HEK293 (cell line): Measurements from ENCODE around the gene CCDC43.

Experiments
- CTCF ChIA-PET: fragments of 350-600 bp; formaldehyde crosslinking; extraction: SDS; loops from one replicate; lab custom pipeline; 2021; ENCODE audit warnings: antibody characterized with exemption; lab: Yijun Ruan, JAX
- POLR2A ChIA-PET: fragments of 300-600 bp; formaldehyde crosslinking; extraction: SDS; loops from one replicate; lab custom pipeline; 2020; ENCODE audit warnings: antibody characterized with exemption, inconsistent platforms; lab: Yijun Ruan, JAX
- H3K27ac ChIP-seq: fragments of 200-500 bp; sonication (Bioruptor generic); 2 replicates; pipeline ENCODE4 v1.5.1; 2014; ENCODE audit warnings: low read depth, low read length, control low read depth, inconsistent platforms; ENCODE audit errors: extremely low read depth
- H3K36me3 ChIP-seq, 2 experiments: fragments of 200-500 bp in 1 of 2; sonication (Bioruptor generic) in 1 of 2; 1 replicate in 1 of 2; 2 replicates in 1 of 2; pipeline ENCODE4 v1.5.1; 2014 to 2017; ENCODE audit warnings: inconsistent platforms in 2 of 2, low read length in 2 of 2; ENCODE audit not compliant: control insufficient read depth in 2 of 2, insufficient read depth in 1 of 2
- H3K4me1 ChIP-seq: fragments of 200-500 bp; sonication (Bioruptor generic); 2 replicates; pipeline ENCODE4 v1.5.1; 2014; ENCODE audit warnings: mild to moderate bottlenecking, low read length, inconsistent platforms; ENCODE audit not compliant: control insufficient read depth, insufficient read depth
- H3K4me3 ChIP-seq: 2 replicates; pipeline ENCODE4 v1.5.1; 2011; ENCODE audit warnings: low read depth, mild to moderate bottlenecking, control low read depth, low read length, moderate library complexity
- H3K9me3 ChIP-seq: fragments of 200-500 bp; sonication (Bioruptor generic); 2 replicates; pipeline ENCODE4 v1.5.1; 2014; ENCODE audit warnings: low read depth, low read length, inconsistent platforms; ENCODE audit not compliant: control insufficient read depth, insufficient read depth
- AEBP2 ChIP-seq: fragments of 450-650 bp; formaldehyde crosslinking; IDR thresholded peaks from 2 replicates; pipeline ENCODE4 v1.5.1; 2016; ENCODE audit warnings: missing biosample characterization, missing genetic modification characterization, borderline replicate concordance
- BCL11A ChIP-seq: fragments of 450-650 bp; formaldehyde crosslinking; IDR thresholded peaks from 2 replicates; pipeline ENCODE4 v1.5.1; 2016; ENCODE audit warnings: low read depth, missing biosample characterization, missing genetic modification characterization
- GFI1B ChIP-seq: fragments of 450-650 bp; formaldehyde crosslinking; IDR thresholded peaks from 2 replicates; pipeline ENCODE4 v1.5.1; 2016; ENCODE audit warnings: missing biosample characterization, missing genetic modification characterization
- GLIS1 ChIP-seq: fragments of 450-650 bp; formaldehyde crosslinking; IDR thresholded peaks from 2 replicates; pipeline ENCODE4 v1.5.1; 2016; ENCODE audit warnings: missing biosample characterization, missing genetic modification characterization
- INSM2 ChIP-seq: fragments of 450-650 bp; formaldehyde crosslinking; IDR thresholded peaks from 2 replicates; pipeline ENCODE4 v1.5.1; 2016; ENCODE audit warnings: missing biosample characterization, missing genetic modification characterization
- KLF1 ChIP-seq: fragments of 450-650 bp; formaldehyde crosslinking; IDR thresholded peaks from 2 replicates; pipeline ENCODE4 v1.5.1; 2016; ENCODE audit warnings: missing biosample characterization, missing genetic modification characterization
- MZF1 ChIP-seq: fragments of 450-650 bp; formaldehyde crosslinking; IDR thresholded peaks from 2 replicates; pipeline ENCODE4 v1.5.1; 2017; ENCODE audit warnings: missing biosample characterization, missing genetic modification characterization, borderline replicate concordance
- PRDM6 ChIP-seq: fragments of 450-650 bp; formaldehyde crosslinking; IDR thresholded peaks from 2 replicates; pipeline ENCODE4 v1.5.1; 2017; ENCODE audit warnings: missing biosample characterization, missing genetic modification characterization
- ZEB2 ChIP-seq: fragments of 450-650 bp; formaldehyde crosslinking; IDR thresholded peaks from 2 replicates; pipeline ENCODE4 v1.5.1; 2016; ENCODE audit warnings: missing biosample characterization, missing genetic modification characterization
- ZNF112 ChIP-seq: fragments of 450-650 bp; formaldehyde crosslinking; IDR thresholded peaks from 2 replicates; pipeline ENCODE4 v1.5.0; 2017; ENCODE audit warnings: missing biosample characterization, missing genetic modification characterization
- ZNF114 ChIP-seq: fragments of 450-650 bp; formaldehyde crosslinking; IDR thresholded peaks from 2 replicates; pipeline ENCODE4 v1.5.0; 2017; ENCODE audit warnings: missing biosample characterization, missing genetic modification characterization
- ZNF140 ChIP-seq: fragments of 450-650 bp; formaldehyde crosslinking; IDR thresholded peaks from 2 replicates; pipeline ENCODE4 v1.5.1; 2016; ENCODE audit warnings: missing biosample characterization, missing genetic modification characterization
- ZNF148 ChIP-seq: fragments of 450-650 bp; formaldehyde crosslinking; IDR thresholded peaks from 2 replicates; pipeline ENCODE4 v1.5.0; 2017; ENCODE audit warnings: missing biosample characterization, missing genetic modification characterization, borderline replicate concordance
- ZNF184 ChIP-seq: fragments of 450-650 bp; IDR thresholded peaks from 2 replicates; pipeline ENCODE4 v1.5.1; 2018; ENCODE audit warnings: missing biosample characterization, mild to moderate bottlenecking, missing genetic modification characterization
- ZNF214 ChIP-seq: fragments of 450-650 bp; formaldehyde crosslinking; IDR thresholded peaks from 2 replicates; pipeline ENCODE4 v1.5.1; 2017; ENCODE audit warnings: missing biosample characterization, mild to moderate bottlenecking, missing genetic modification characterization, borderline replicate concordance
- ZNF37A ChIP-seq: fragments of 450-650 bp; IDR thresholded peaks from 2 replicates; pipeline ENCODE4 v1.5.1; 2018; ENCODE audit warnings: missing biosample characterization, missing genetic modification characterization
- ZNF398 ChIP-seq: fragments of 450-650 bp; formaldehyde crosslinking; IDR thresholded peaks from 2 replicates; pipeline ENCODE4 v1.5.1; 2017; ENCODE audit warnings: missing biosample characterization, missing genetic modification characterization
- ZNF433 ChIP-seq: fragments of 450-650 bp; formaldehyde crosslinking; IDR thresholded peaks from 2 replicates; pipeline ENCODE4 v1.5.1; 2016; ENCODE audit warnings: missing biosample characterization, missing genetic modification characterization, low read depth
- ZNF473 ChIP-seq: fragments of 450-650 bp; formaldehyde crosslinking; IDR thresholded peaks from 2 replicates; pipeline ENCODE4 v1.5.1; 2017; ENCODE audit warnings: missing biosample characterization, missing genetic modification characterization
- ZNF548 ChIP-seq: fragments of 450-650 bp; formaldehyde crosslinking; IDR thresholded peaks from 2 replicates; pipeline ENCODE4 v1.5.1; 2016; ENCODE audit warnings: missing biosample characterization, missing genetic modification characterization
- ZNF654 ChIP-seq: fragments of 450-650 bp; formaldehyde crosslinking; IDR thresholded peaks from 2 replicates; pipeline ENCODE4 v1.5.1; 2016; ENCODE audit warnings: low read depth, missing biosample characterization, missing genetic modification characterization
- ZNF843 ChIP-seq: fragments of 450-650 bp; formaldehyde crosslinking; IDR thresholded peaks from 2 replicates; pipeline ENCODE4 v1.5.1; 2016; ENCODE audit warnings: missing biosample characterization, missing genetic modification characterization

CCDC43 gene

GRCh38 chr17:44734272-44734671 lies 44.7 kb upstream of the CCDC43 start:
- Histone ChIP-seq H3K36me3 (peaks cover 25 to 90% of the 10 kb centered on the region in 2 experiments), H3K4me1 (no peaks in the 10 kb centered on the region), H3K4me3 (no peak overlapping the region), H3K9me3 (no peaks in the 10 kb centered on the region), H3K27ac (no peak overlapping the region)
- no peak for TF ChIP-seq ZNF114 (tag by site-specific recombination)
- no peak for TF ChIP-seq ZNF37A
- no peak for TF ChIP-seq GFI1B (tag by site-specific recombination)
- no peak for TF ChIP-seq ZNF214 (tag by site-specific recombination)
- TF ChIP-seq ZNF843 (tag by site-specific recombination), result no peak
- TF ChIP-seq INSM2 (tag by site-specific recombination), result no peak
- no peak for TF ChIP-seq ZNF398 (tag by site-specific recombination)
- TF ChIP-seq BCL11A (tag by site-specific recombination), result no peak
- TF ChIP-seq GLIS1 (tag by site-specific recombination), result no peak
- TF ChIP-seq AEBP2, result no peak
- no peak for TF ChIP-seq PRDM6 (tag by site-specific recombination)
- TF ChIP-seq MZF1, result no peak
- no peak for TF ChIP-seq ZNF548 (tag by site-specific recombination)
- no peak for TF ChIP-seq ZNF148
- CTCF ChIA-PET, result interaction anchor here (0.7 to 1.2 kb wide), 4 partner anchors 8 to 648 kb away, joined by 3 to 4 read pairs (median 3); no protein-coding TSS in a partner anchor
- POLR2A ChIA-PET, result interaction anchor here (1.4 kb wide), 1 partner anchor 26 kb away, joined by 4 read pairs; the partner anchor contains the start of gene DBF4B

- Histone ChIP-seq H3K36me3 (peaks cover 30 to 89% of the 10 kb centered on the region in 2 experiments), H3K9me3 (no peaks in the 10 kb centered on the region), H3K4me1 (no peaks in the 10 kb centered on the region), H3K4me3 (no peak overlapping the region), H3K27ac (no peak overlapping the region)
- CTCF ChIA-PET, result interaction anchor here (0.6 to 1.2 kb wide), 7 partner anchors 16 to 187 kb away, joined by 3 to 5 read pairs (median 3); no protein-coding TSS in a partner anchor
- TF ChIP-seq ZNF184, result no peak
- no peak for TF ChIP-seq ZNF112
- peak; percentile 50 for TF ChIP-seq ZNF654 (tag by site-specific recombination)
- TF ChIP-seq ZNF473 (tag by site-specific recombination), result no peak
- TF ChIP-seq ZEB2, result no peak
- TF ChIP-seq KLF1 (tag by site-specific recombination), result no peak
- TF ChIP-seq ZNF433 (tag by site-specific recombination), result no peak
- 0 out of 2 replicates have a peak, but pooled peaks have one; percentile 25 for TF ChIP-seq ZNF140 (tag by site-specific recombination)
- POLR2A ChIA-PET, result interaction anchor here (1.4 kb wide), 1 partner anchor 25 kb away, joined by 4 read pairs; the partner anchor contains the start of gene DBF4B
Measured at GRCh38 chr17:44733753-44734152, 44.2 kb upstream of the CCDC43 start.
